Endothelial cell of umbilical vein (primary cell): Measurements from ENCODE around the gene SON. TPM values are rescaled to one million over a fixed set of nuclear protein-coding genes. Genes with fewer than 3 reads are reported as not detected.

ENCODE experiments used
- BruUV-seq: library from RNA; stranded (reverse); fragments of 400-500 nt; replicated peaks from 2 replicates; lab custom pipeline; 2021; lab: Mats Ljungman, UMichigan
- CTCF ChIA-PET: fragments of 300-600, 350-600 bp; sonication (Branson Sonifier 250); formaldehyde crosslinking; loops from one replicate; lab custom pipeline; 2021; ENCODE audit warnings: antibody characterized with exemption, inconsistent platforms; lab: Charles Lee
- POLR2A ChIA-PET: fragments of 300-600, 350-600 bp; sonication (Branson Sonifier 250); formaldehyde crosslinking; loops from one replicate; lab custom pipeline; 2021; ENCODE audit warnings: antibody characterized with exemption, inconsistent platforms; lab: Charles Lee
- DNase-seq: peaks from one replicate; pipeline ENCODE4 v3.0.0-alpha.2; 2011; ENCODE audit warnings: low read depth, low spot score
- FAIRE-seq: peaks from 2 replicates; lab custom pipeline; 2011; peaks lifted over from hg19 to GRCh38; lab: Jason Lieb, UNC
- H2AFZ ChIP-seq: 2 replicates; pipeline ENCODE4 v1.6.0; 2012; ENCODE audit warnings: low read depth, low read length, control low read depth, inconsistent platforms
- H3K27ac ChIP-seq: 2 replicates; pipeline ENCODE4 v1.5.1; 2011; ENCODE audit warnings: low read depth, mild to moderate bottlenecking, control low read depth, low read length, moderate library complexity; ENCODE audit not compliant: insufficient read depth
- H3K27me3 ChIP-seq, 2 experiments: 2 replicates each; pipeline versions ENCODE4 v1.6.0 to v1.6.1; 2011; ENCODE audit warnings: low read length in 2 of 2, mixed read lengths in 1 of 2; ENCODE audit not compliant: control insufficient read depth in 2 of 2, insufficient read depth in 2 of 2
- H3K36me3 ChIP-seq, 2 experiments: 2 replicates in 1 of 2; 3 replicates in 1 of 2; pipeline ENCODE4 v1.5.1; 2011; ENCODE audit warnings: low read length in 2 of 2, mild to moderate bottlenecking in 1 of 2, moderate library complexity in 1 of 2; ENCODE audit not compliant: control insufficient read depth in 2 of 2, insufficient read depth in 2 of 2; ENCODE audit errors: extremely low read depth in 1 of 2
- H3K4me1 ChIP-seq: 3 replicates; pipeline ENCODE4 v1.5.1; 2011; ENCODE audit warnings: mild to moderate bottlenecking, low read length; ENCODE audit not compliant: control insufficient read depth, insufficient read depth; ENCODE audit errors: extremely low read depth
- H3K4me2 ChIP-seq: 2 replicates; pipeline ENCODE4 v1.6.1; 2011; ENCODE audit warnings: low read length, control low read depth, mixed read lengths; ENCODE audit not compliant: insufficient read depth
- H3K4me3 ChIP-seq, 3 experiments: fragments of 200-600 bp in 1 of 3; sonication (generic), shearing (Covaris generic) in 1 of 3; replicated peaks in 1 of 3; 2 replicates each; pipeline ENCODE4 v1.5.1; 2011 to 2016; ENCODE audit warnings: control low read depth in 3 of 3, low read length in 3 of 3, mild to moderate bottlenecking in 2 of 3, inconsistent platforms in 1 of 3, low read depth in 1 of 3, moderate library complexity in 1 of 3; ENCODE audit not compliant: insufficient read depth in 1 of 3
- H3K79me2 ChIP-seq: 2 replicates; pipeline ENCODE4 v1.6.0; 2012; ENCODE audit warnings: low read length, inconsistent platforms; ENCODE audit not compliant: control insufficient read depth, insufficient read depth
- H3K9ac ChIP-seq: replicated peaks from 2 replicates; pipeline ENCODE3; 2011; ENCODE audit warnings: low read length, control low read depth; ENCODE audit not compliant: insufficient read depth; ENCODE audit errors: extremely low read depth
- H3K9me1 ChIP-seq: replicated peaks from 3 replicates; pipeline ENCODE4 v1.6.0; 2011; ENCODE audit warnings: mild to moderate bottlenecking, low read length; ENCODE audit not compliant: control insufficient read depth, insufficient read depth; ENCODE audit errors: extremely low read depth
- H3K9me3 ChIP-seq: replicated peaks from 2 replicates; pipeline ENCODE4 v1.5.1; 2012; ENCODE audit warnings: low read length, inconsistent platforms; ENCODE audit not compliant: control insufficient read depth, insufficient read depth
- H4K20me1 ChIP-seq: replicated peaks from 2 replicates; pipeline ENCODE3; 2011; ENCODE audit warnings: mild to moderate bottlenecking, low read length; ENCODE audit not compliant: control insufficient read depth, insufficient read depth; ENCODE audit errors: extremely low read depth
- EZH2 ChIP-seq: IDR thresholded peaks from 2 replicates; pipeline ENCODE4 v1.6.1; 2012; ENCODE audit warnings: borderline replicate concordance, low read depth, mild to moderate bottlenecking, moderate library complexity, low read length, inconsistent platforms; ENCODE audit not compliant: severe bottlenecking
- FOS ChIP-seq: IDR thresholded peaks from 2 replicates; pipeline ENCODE4 v1.6.1; 2011; ENCODE audit warnings: mild to moderate bottlenecking, low read length, moderate library complexity, borderline replicate concordance; ENCODE audit not compliant: insufficient read depth
- GATA2 ChIP-seq: IDR thresholded peaks from 2 replicates; pipeline ENCODE4 v1.7.0; 2011; ENCODE audit warnings: low read depth, mild to moderate bottlenecking, moderate library complexity, mixed read lengths, low read length; ENCODE audit not compliant: insufficient read length, insufficient read depth
- JUN ChIP-seq: IDR thresholded peaks from 2 replicates; pipeline ENCODE4 v1.6.1; 2011; ENCODE audit warnings: borderline replicate concordance, low read depth; ENCODE audit not compliant: insufficient read length, insufficient read depth
- MYC ChIP-seq: IDR thresholded peaks from one replicate; pipeline ENCODE4 v1.6.1; 2011; ENCODE audit warnings: mild to moderate bottlenecking, low read depth, low read length
- POLR2A ChIP-seq: IDR thresholded peaks from 2 replicates; pipeline ENCODE4 v1.6.1; 2012; ENCODE audit warnings: low read depth, mild to moderate bottlenecking, control low read depth, low read length
- POLR2AphosphoS5 ChIP-seq: IDR thresholded peaks from 2 replicates; pipeline ENCODE4 v1.6.1; 2012; ENCODE audit warnings: low read depth, mild to moderate bottlenecking, control low read depth, low read length, moderate library complexity; ENCODE audit not compliant: insufficient read depth
- dilution Hi-C: fragments of 300-500 bp; cut with MboI; formaldehyde crosslinking; loops from one replicate; pipeline ENCODE4 v1.15.0; 2019; ENCODE audit warnings: low sequenced_read_pairs; ENCODE audit not compliant: extremely low pct_ligation_motif_present
- intact Hi-C: fragments of 100-400 bp; cut with micrococcal nuclease; formaldehyde crosslinking; loops from one replicate; pipeline ENCODE4 v1.10.0; 2022
- polyA plus RNA-seq, 4 experiments: library from polyadenylated mRNA; depleted of rRNA in 3 of 4; stranded (reverse) in 3 of 4; unstranded in 1 of 4; fragments of >200 nt; gene quantifications; 2 replicates each; pipeline versions ENCODE4 v1.2.1 to v1.2.3, GENCODE V29; 2011 to 2012; ENCODE audit warnings: missing spikeins in 1 of 4
- total RNA-seq: library from RNA; stranded (reverse); gene quantifications from 2 replicates; pipeline ENCODE4 v1.2.3, GENCODE V29; 2021
- TF ChIP-seq, protein P1 (sequence below): IDR thresholded peaks from 2 replicates; pipeline ENCODE4 v1.6.1; 2011; ENCODE audit not compliant: insufficient read depth, insufficient read length
- TF ChIP-seq, protein P2 (sequence below), 2 donors: IDR thresholded peaks; 1 replicate in 1 of 2; 2 replicates in 1 of 2; pipeline ENCODE4 v1.5.1; 2011; ENCODE audit warnings: low read length in 2 of 2, mild to moderate bottlenecking in 2 of 2, moderate library complexity in 2 of 2, control low read depth in 1 of 2, inconsistent platforms in 1 of 2, low read depth in 1 of 2; ENCODE audit not compliant: insufficient read depth in 1 of 2; ENCODE audit errors: extremely low read depth in 1 of 2

Gene SON
- total and polyA plus RNA-seq, 2 donors (not counting 3 experiments of a cell fraction or from before 2014, with no cell fraction given), result 107 to 304 TPM

DNA sequence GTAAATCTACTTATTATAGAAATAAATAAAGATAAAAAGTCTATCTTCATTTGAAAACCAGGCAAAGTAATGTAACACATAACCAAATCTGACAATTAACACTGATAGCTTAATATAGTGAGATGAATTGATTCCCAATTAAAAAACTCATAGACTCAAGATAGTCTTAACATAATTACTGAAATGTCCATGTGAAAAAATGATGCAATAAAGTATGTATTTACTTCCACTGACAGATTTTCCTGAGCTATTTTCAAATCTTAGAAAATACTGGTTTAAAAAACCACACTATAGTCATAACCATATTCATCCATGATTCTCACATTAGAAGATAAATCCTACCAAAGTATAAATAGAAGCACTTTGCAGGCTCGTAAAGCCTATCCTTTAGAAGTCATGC is 55.2 kb downstream of the SON start:
- ChIA-PET CTCF (interaction anchor here (1.9 kb wide), 1 partner anchor 8 kb away, joined by 11 read pairs; no protein-coding TSS in a partner anchor), POLR2A (no interaction called here)
- TF ChIP-seq EZH2, result no peak
- no peak for TF ChIP-seq GATA2
- TF ChIP-seq FOS, result no peak
- TF ChIP-seq, protein P1, sequence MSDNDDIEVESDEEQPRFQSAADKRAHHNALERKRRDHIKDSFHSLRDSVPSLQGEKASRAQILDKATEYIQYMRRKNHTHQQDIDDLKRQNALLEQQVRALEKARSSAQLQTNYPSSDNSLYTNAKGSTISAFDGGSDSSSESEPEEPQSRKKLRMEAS, result no peak
- no peak for TF ChIP-seq MYC
- no peak for TF ChIP-seq JUN
- TF ChIP-seq, protein P2, sequence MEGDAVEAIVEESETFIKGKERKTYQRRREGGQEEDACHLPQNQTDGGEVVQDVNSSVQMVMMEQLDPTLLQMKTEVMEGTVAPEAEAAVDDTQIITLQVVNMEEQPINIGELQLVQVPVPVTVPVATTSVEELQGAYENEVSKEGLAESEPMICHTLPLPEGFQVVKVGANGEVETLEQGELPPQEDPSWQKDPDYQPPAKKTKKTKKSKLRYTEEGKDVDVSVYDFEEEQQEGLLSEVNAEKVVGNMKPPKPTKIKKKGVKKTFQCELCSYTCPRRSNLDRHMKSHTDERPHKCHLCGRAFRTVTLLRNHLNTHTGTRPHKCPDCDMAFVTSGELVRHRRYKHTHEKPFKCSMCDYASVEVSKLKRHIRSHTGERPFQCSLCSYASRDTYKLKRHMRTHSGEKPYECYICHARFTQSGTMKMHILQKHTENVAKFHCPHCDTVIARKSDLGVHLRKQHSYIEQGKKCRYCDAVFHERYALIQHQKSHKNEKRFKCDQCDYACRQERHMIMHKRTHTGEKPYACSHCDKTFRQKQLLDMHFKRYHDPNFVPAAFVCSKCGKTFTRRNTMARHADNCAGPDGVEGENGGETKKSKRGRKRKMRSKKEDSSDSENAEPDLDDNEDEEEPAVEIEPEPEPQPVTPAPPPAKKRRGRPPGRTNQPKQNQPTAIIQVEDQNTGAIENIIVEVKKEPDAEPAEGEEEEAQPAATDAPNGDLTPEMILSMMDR (IDR thresholded peaks at IDR 0.05; ENCODE audit: extremely low read depth in 1 of 2, insufficient read depth in 1 of 2, low read depth in 1 of 2, low read length in 2 of 2), result no peak
- TF ChIP-seq POLR2A, result no peak
- no peak for TF ChIP-seq POLR2AphosphoS5
- DNase-seq (no peak), FAIRE-seq (no peak)
- no peak overlapping the region for H3K27ac ChIP-seq
- no peaks in the 10 kb centered on the region for H3K9me3 ChIP-seq
- H3K36me3 ChIP-seq, result peaks cover 9 to 10% of the 10 kb centered on the region in 2 experiments
- intact Hi-C loops (no loop called here), dilution Hi-C loops (no loop called here)
- H3K4me3 ChIP-seq, result no peak overlapping the region
- no peak overlapping the region for H3K9ac ChIP-seq
- no peaks in the 10 kb centered on the region for H3K4me1 ChIP-seq
- no peak overlapping the region for H3K4me2 ChIP-seq
- no peaks in the 10 kb centered on the region for H3K27me3 ChIP-seq
- no peaks in the 10 kb centered on the region for H3K9me1 ChIP-seq
- H2AFZ ChIP-seq, result no peak overlapping the region
- no TSS peak for BruUV-seq
- no peaks in the 10 kb centered on the region for H4K20me1 ChIP-seq
- H3K79me2 ChIP-seq, result no peaks in the 10 kb centered on the region
